HepG2 (cell line): ENCODE data around the gene METTL15.
"Not testable (repeated sequence)": the region's sequence is repeated elsewhere in the genome, so short reads cannot be mapped to it uniquely, and the experiment has no call there.

Experiments used
- ARID5B ChIP-seq: IDR thresholded peaks from 2 replicates; pipeline ENCODE4 v1.4.0; 2020; ENCODE audit warnings: mild to moderate bottlenecking, missing genetic modification reagents
- ASH2L ChIP-seq: fragments of 300-600, 200-600 bp; sonication (generic); IDR thresholded peaks from 2 replicates; pipeline ENCODE4 v1.7.0; 2017; ENCODE audit warnings: low read depth, mild to moderate bottlenecking, moderate library complexity, mixed read lengths, low read length; ENCODE audit not compliant: insufficient read length
- EZH2 ChIP-seq: conservative IDR thresholded peaks from 2 replicates; pipeline ENCODE4 v1.6.1; 2012; ENCODE audit warnings: mild to moderate bottlenecking, low read depth, low read length, moderate library complexity
- GPBP1L1 ChIP-seq: sonication (generic); formaldehyde crosslinking; IDR thresholded peaks from 2 replicates; pipeline ENCODE4 v1.5.0; 2020; ENCODE audit warnings: mild to moderate bottlenecking, missing genetic modification reagents
- NR1H2 ChIP-seq: sonication (generic); formaldehyde crosslinking; IDR thresholded peaks from 2 replicates; pipeline ENCODE4 v1.8.1; 2022; ENCODE audit warnings: low read depth, missing genetic modification reagents, borderline replicate concordance
- PAWR ChIP-seq: sonication (generic); formaldehyde crosslinking; IDR thresholded peaks from 2 replicates; pipeline ENCODE4 v1.4.0; 2020; ENCODE audit warnings: missing genetic modification reagents, mild to moderate bottlenecking, borderline replicate concordance
- PRDM4 ChIP-seq: sonication (generic); formaldehyde crosslinking; IDR thresholded peaks from 2 replicates; pipeline ENCODE4 v1.9.0; 2021; ENCODE audit warnings: missing genetic modification reagents, borderline replicate concordance
- TEAD2 ChIP-seq: sonication (generic); formaldehyde crosslinking; IDR thresholded peaks from 2 replicates; pipeline ENCODE4 v1.9.0; 2021; ENCODE audit warnings: missing genetic modification reagents
- ZNF180 ChIP-seq: sonication (generic); formaldehyde crosslinking; IDR thresholded peaks from 2 replicates; pipeline ENCODE4 v1.4.0; 2020; ENCODE audit warnings: low read depth, missing genetic modification reagents, borderline replicate concordance
- ZNF331 ChIP-seq: sonication (generic); formaldehyde crosslinking; IDR thresholded peaks from 2 replicates; pipeline ENCODE4 v1.4.0; 2020; ENCODE audit warnings: missing genetic modification reagents

DNA sequence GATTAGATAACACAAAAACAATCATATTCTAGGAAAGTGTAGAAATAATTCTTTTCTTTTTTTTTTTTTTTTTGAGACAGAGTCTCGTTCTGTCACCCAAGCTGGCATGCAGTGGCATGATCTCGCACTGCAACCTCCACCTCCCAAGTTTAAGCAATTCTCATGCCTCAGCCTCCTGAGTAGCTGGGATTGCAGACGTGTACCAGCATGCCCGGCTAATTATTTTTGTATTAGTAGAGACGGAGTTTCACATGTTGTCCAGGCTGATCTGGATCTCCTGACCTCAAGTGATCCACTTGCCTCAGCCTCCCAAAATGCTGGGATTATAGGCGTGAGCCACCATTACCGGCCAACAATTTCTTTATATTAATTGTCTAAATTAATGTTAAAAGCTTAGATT is 182.8 kb downstream of the METTL15 start:
- TF ChIP-seq ASH2L; EZH2; PRDM4 (CRISPR knock-in tag); ZNF180 (CRISPR knock-in tag); GPBP1L1 (CRISPR knock-in tag); TEAD2 (CRISPR knock-in tag); ZNF331; PAWR (CRISPR knock-in tag); ARID5B (CRISPR knock-in tag); NR1H2: not testable (repeated sequence)
